OCI-LY1 (cell line): ENCODE results near the gene FOXC2.

Experiments
- EZH2 ChIP-seq: fragments of 200-600 bp; sonication (generic), shearing (Covaris generic); IDR thresholded peaks from 2 replicates; pipeline ENCODE4 v1.8.0; 2017; ENCODE audit warnings: borderline replicate concordance, mixed run types, mild to moderate bottlenecking, antibody characterized with exemption, low read length, moderate library complexity, mixed read lengths
- TF ChIP-seq, protein P1 (sequence below): fragments of 200-600 bp; sonication (generic), shearing (Covaris generic); IDR thresholded peaks from 2 replicates; pipeline ENCODE4 v1.5.1; 2017; ENCODE audit warnings: mild to moderate bottlenecking, antibody characterized with exemption, low read length, moderate library complexity, mixed read lengths

DNA sequence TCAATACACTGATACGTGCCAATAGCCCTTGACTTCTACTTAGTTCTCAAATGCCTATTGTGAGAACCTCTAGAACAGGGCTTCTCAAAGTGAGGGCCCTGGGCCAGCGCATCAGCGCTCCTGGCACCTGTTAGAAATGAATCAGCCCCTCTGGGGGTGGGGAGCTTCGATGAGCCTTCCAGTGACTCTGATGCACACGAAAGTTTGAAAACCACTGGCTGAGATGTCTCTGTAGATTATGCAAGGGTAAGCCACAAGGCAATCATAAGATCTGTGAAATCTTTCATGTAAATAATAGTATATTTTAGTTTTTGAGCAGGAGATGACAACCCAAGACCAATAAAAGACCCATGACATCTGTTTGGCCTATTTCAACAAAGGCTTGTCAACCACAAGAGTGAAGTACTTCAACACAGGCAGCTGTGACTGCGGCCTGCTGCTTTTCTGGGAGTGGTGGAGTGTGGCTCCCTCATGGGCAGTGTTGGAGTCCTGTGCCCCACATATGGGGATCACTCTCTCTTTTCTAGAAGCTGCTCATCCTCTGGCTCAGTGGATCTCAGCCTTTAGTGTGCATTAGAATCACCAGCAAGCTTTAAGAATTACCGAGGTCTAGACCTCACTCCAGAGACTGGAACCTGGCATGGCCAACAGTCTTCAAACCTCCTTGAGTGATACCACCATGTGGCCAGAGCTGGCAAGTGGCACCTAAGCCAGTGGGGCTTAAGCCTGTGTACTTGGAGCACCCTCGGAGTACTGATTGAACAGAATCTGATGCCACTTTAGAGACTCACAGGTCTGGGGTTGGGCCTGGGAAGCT, 17.3 kb upstream of the FOXC2 start:
- TF ChIP-seq, protein P1, sequence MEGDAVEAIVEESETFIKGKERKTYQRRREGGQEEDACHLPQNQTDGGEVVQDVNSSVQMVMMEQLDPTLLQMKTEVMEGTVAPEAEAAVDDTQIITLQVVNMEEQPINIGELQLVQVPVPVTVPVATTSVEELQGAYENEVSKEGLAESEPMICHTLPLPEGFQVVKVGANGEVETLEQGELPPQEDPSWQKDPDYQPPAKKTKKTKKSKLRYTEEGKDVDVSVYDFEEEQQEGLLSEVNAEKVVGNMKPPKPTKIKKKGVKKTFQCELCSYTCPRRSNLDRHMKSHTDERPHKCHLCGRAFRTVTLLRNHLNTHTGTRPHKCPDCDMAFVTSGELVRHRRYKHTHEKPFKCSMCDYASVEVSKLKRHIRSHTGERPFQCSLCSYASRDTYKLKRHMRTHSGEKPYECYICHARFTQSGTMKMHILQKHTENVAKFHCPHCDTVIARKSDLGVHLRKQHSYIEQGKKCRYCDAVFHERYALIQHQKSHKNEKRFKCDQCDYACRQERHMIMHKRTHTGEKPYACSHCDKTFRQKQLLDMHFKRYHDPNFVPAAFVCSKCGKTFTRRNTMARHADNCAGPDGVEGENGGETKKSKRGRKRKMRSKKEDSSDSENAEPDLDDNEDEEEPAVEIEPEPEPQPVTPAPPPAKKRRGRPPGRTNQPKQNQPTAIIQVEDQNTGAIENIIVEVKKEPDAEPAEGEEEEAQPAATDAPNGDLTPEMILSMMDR: no peak
- TF ChIP-seq EZH2: no peak
